CD4-positive, alpha-beta T cell treated with Interleukin-17A for 4 hours (primary cell): ENCODE data around the gene AIP.

ENCODE experiments used
- DNase-seq: peaks from one replicate; pipeline ENCODE4 v3.0.0-alpha.2; 2020; ENCODE audit warnings: mixed read lengths

The AIP gene

GRCh38 chr11:67538306-67538705 is 55.5 kb downstream of the AIP start:
- no peak for DNase-seq

DNA sequence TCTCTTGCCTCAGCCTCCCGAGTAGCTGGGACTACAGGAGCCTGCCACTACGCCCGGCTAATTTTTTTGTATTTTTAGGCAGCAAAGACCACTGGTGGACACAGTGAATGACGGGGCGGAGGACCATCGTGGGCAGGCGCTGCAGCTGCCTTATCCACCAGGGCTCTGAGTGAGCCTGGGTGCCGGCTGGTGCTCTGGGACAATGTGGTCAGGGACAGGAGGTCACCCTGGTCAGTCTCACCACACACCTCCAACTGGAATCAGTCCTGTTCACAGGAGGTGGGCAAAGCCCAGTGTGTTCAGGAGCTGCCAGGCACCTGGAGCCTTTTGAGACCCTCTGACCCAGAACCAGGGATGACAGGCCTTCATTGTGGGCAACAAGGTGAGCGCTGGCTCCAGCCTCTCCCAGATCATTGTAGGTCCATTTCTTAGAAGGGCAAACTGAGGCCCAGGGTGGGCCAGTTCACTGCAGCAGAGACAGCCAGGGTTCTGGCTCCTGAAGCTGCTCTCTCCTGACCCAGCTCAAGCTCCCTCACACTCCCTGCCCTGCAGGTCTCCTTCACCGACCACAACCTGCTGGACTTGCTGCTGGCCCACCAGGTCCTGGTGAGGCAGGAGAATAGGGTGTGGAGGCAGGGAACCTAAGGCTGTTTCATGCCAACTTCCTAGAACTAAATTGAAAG is 56.1 kb downstream of the AIP start:
- no peak for DNase-seq

DNA sequence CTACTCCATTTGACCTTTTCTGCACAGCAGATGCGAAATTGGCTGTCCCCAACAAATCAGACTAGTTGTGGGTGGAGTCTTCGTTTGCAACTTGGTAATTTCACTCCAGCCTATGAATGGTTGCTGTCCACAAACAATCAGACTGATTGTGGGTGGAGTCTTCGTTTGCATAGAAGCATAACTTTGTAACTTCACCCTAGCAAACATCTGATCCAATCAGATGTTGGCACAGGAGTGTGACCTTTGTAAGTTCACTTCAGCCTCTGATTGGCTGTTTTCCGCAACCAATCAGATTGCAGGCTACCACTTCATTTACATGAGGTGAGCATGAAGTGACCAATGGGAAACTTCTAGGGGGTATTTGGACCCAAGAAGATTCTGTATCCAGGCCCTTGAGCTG is 56.7 kb downstream of the AIP start:
- no peak for DNase-seq
